HepG2 (cell line): ENCODE measurements around the gene IARS2. TPM values are rescaled to one million over a fixed set of nuclear protein-coding genes. Genes with fewer than 3 reads are reported as not detected.

Experiments
- ADNP ChIP-seq: sonication (generic); formaldehyde crosslinking; IDR thresholded peaks from 2 replicates; pipeline ENCODE4 v1.4.0; 2020; ENCODE audit warnings: missing genetic modification reagents
- ARID3A ChIP-seq: IDR thresholded peaks from 2 replicates; pipeline ENCODE4 v1.6.1; 2012; ENCODE audit warnings: low read depth, low read length, improper control_type of control experiment
- CBFB ChIP-seq: sonication (generic); formaldehyde crosslinking; IDR thresholded peaks from 2 replicates; pipeline ENCODE4 v1.4.0; 2020; ENCODE audit warnings: missing genetic modification reagents
- FOXK1 ChIP-seq: sonication (generic); formaldehyde crosslinking; IDR thresholded peaks from 2 replicates; pipeline ENCODE4 v1.4.0; 2020; ENCODE audit warnings: low read depth, missing genetic modification reagents, borderline replicate concordance
- NR2F6 ChIP-seq, 2 experiments: IDR thresholded peaks; 2 replicates each; pipeline ENCODE4 v1.6.1; 2016; ENCODE audit warnings: antibody characterized with exemption in 1 of 2, mild to moderate bottlenecking in 1 of 2
- RARA ChIP-seq: IDR thresholded peaks from 2 replicates; pipeline ENCODE4 v1.6.1; 2016; ENCODE audit warnings: missing genetic modification reagents, missing compliant biosample characterization
- SAFB2 ChIP-seq: sonication (generic); formaldehyde crosslinking; IDR thresholded peaks from 2 replicates; pipeline ENCODE4 v1.5.1; 2020; ENCODE audit warnings: missing genetic modification reagents, low read depth, mild to moderate bottlenecking, borderline replicate concordance
- SKI ChIP-seq: fragments of 450-650 bp; IDR thresholded peaks from one replicate; pipeline ENCODE4 v1.6.1; 2018; ENCODE audit warnings: mild to moderate bottlenecking; ENCODE audit not compliant: partially characterized antibody
- SMAD3 ChIP-seq: sonication (generic); formaldehyde crosslinking; IDR thresholded peaks from 2 replicates; pipeline ENCODE4 v1.4.0; 2020; ENCODE audit warnings: missing genetic modification reagents
- SMAD9 ChIP-seq: sonication (generic); formaldehyde crosslinking; IDR thresholded peaks from 2 replicates; pipeline ENCODE4 v1.5.1; 2020; ENCODE audit warnings: mild to moderate bottlenecking, missing genetic modification reagents
- SOX13 ChIP-seq, 3 experiments: fragments of 450-650 bp in 1 of 3; sonication (generic) in 1 of 3; formaldehyde crosslinking in 1 of 3; IDR thresholded peaks in 2 of 3; conservative IDR thresholded peaks in 1 of 3; 2 replicates each; pipeline versions ENCODE4 v1.5.0 to v1.6.1; 2016 to 2020; ENCODE audit warnings: antibody characterized with exemption in 1 of 3, mild to moderate bottlenecking in 1 of 3, missing compliant biosample characterization in 1 of 3, missing genetic modification reagents in 1 of 3, moderate library complexity in 1 of 3
- TEAD2 ChIP-seq: sonication (generic); formaldehyde crosslinking; IDR thresholded peaks from 2 replicates; pipeline ENCODE4 v1.9.0; 2021; ENCODE audit warnings: missing genetic modification reagents
- ZBTB26 ChIP-seq: IDR thresholded peaks from 2 replicates; pipeline ENCODE4 v1.6.1; 2016; ENCODE audit warnings: missing compliant biosample characterization, missing genetic modification reagents, borderline replicate concordance
- ZBTB42 ChIP-seq: sonication (generic); formaldehyde crosslinking; IDR thresholded peaks from 2 replicates; pipeline ENCODE4 v1.5.0; 2020; ENCODE audit warnings: mild to moderate bottlenecking, missing genetic modification reagents
- ZFP90 ChIP-seq: sonication (generic); formaldehyde crosslinking; IDR thresholded peaks from 2 replicates; pipeline ENCODE4 v1.8.0; 2022; ENCODE audit warnings: missing genetic modification reagents, mild to moderate bottlenecking, inconsistent platforms, borderline replicate concordance
- ZNF3 ChIP-seq: IDR thresholded peaks from 2 replicates; pipeline ENCODE4 v1.7.0; 2017; ENCODE audit warnings: inconsistent platforms
- ZNF329 ChIP-seq: sonication (generic); formaldehyde crosslinking; IDR thresholded peaks from 2 replicates; pipeline ENCODE4 v1.9.0; 2021; ENCODE audit warnings: low read depth, mild to moderate bottlenecking, missing genetic modification reagents
- ZNF335 ChIP-seq: sonication (generic); formaldehyde crosslinking; IDR thresholded peaks from 2 replicates; pipeline ENCODE4 v1.4.0; 2020; ENCODE audit warnings: missing genetic modification reagents
- polyA plus RNA-seq, 8 experiments: library from polyadenylated mRNA; depleted of rRNA in 3 of 8; stranded (reverse) in 7 of 8; unstranded in 1 of 8; fragments of >200 nt; fragmentation: Illumina TruSeq in 4 of 8; extraction: Trizol in 4 of 8; gene quantifications; 2 replicates each; pipeline versions ENCODE4 v1.2.1 to v1.2.3, GENCODE V29; 2011 to 2016; ENCODE audit warnings: low read depth in 4 of 8, missing spikeins in 1 of 8, mixed read lengths in 1 of 8; ENCODE audit not compliant: insufficient read depth in 1 of 8
- total RNA-seq, 5 experiments: library from RNA; depleted of rRNA; stranded (reverse); fragments of >200 nt; fragmentation: Illumina TruSeq; extraction: Trizol; gene quantifications; 2 replicates each; pipeline ENCODE4 v1.2.3, GENCODE V29; 2016; ENCODE audit warnings: low read depth in 1 of 5
- TF ChIP-seq, protein P1 (sequence below): sonication (generic); formaldehyde crosslinking; IDR thresholded peaks from 2 replicates; pipeline ENCODE4 v1.9.0; 2021; ENCODE audit warnings: mild to moderate bottlenecking, missing genetic modification reagents

IARS2 gene
- total and polyA plus RNA-seq, 2 of the 13 experiments (the other 11 are each of a cell fraction or from before 2014, with no cell fraction given), result 28.6 to 122 TPM

- peak; percentile 71; the same call in 1 of the 2 replicates for TF ChIP-seq ZBTB26 (CRISPR knock-in tag)
- peak; percentile 87; the same call in 1 of the 2 replicates for TF ChIP-seq SAFB2 (CRISPR knock-in tag)
- no peak for TF ChIP-seq TEAD2 (CRISPR knock-in tag)
- TF ChIP-seq CBFB (CRISPR knock-in tag), result peak; percentile 94; the same call in 1 of the 2 replicates
- TF ChIP-seq SMAD3 (CRISPR knock-in tag), result no peak; the same call in 1 of the 2 replicates
- no peak for TF ChIP-seq SOX13 (IDR thresholded peaks at IDR 0.05)
- no peak; a peak in 1 of 4 replicates for TF ChIP-seq SOX13 (CRISPR knock-in tag; conservative IDR thresholded peaks at IDR 0.05 in 1 of 2, IDR thresholded peaks at IDR 0.05 in 1 of 2)
- TF ChIP-seq ZBTB42 (CRISPR knock-in tag), result no peak
- peak; percentile 76 for TF ChIP-seq SKI
- TF ChIP-seq, protein P1, sequence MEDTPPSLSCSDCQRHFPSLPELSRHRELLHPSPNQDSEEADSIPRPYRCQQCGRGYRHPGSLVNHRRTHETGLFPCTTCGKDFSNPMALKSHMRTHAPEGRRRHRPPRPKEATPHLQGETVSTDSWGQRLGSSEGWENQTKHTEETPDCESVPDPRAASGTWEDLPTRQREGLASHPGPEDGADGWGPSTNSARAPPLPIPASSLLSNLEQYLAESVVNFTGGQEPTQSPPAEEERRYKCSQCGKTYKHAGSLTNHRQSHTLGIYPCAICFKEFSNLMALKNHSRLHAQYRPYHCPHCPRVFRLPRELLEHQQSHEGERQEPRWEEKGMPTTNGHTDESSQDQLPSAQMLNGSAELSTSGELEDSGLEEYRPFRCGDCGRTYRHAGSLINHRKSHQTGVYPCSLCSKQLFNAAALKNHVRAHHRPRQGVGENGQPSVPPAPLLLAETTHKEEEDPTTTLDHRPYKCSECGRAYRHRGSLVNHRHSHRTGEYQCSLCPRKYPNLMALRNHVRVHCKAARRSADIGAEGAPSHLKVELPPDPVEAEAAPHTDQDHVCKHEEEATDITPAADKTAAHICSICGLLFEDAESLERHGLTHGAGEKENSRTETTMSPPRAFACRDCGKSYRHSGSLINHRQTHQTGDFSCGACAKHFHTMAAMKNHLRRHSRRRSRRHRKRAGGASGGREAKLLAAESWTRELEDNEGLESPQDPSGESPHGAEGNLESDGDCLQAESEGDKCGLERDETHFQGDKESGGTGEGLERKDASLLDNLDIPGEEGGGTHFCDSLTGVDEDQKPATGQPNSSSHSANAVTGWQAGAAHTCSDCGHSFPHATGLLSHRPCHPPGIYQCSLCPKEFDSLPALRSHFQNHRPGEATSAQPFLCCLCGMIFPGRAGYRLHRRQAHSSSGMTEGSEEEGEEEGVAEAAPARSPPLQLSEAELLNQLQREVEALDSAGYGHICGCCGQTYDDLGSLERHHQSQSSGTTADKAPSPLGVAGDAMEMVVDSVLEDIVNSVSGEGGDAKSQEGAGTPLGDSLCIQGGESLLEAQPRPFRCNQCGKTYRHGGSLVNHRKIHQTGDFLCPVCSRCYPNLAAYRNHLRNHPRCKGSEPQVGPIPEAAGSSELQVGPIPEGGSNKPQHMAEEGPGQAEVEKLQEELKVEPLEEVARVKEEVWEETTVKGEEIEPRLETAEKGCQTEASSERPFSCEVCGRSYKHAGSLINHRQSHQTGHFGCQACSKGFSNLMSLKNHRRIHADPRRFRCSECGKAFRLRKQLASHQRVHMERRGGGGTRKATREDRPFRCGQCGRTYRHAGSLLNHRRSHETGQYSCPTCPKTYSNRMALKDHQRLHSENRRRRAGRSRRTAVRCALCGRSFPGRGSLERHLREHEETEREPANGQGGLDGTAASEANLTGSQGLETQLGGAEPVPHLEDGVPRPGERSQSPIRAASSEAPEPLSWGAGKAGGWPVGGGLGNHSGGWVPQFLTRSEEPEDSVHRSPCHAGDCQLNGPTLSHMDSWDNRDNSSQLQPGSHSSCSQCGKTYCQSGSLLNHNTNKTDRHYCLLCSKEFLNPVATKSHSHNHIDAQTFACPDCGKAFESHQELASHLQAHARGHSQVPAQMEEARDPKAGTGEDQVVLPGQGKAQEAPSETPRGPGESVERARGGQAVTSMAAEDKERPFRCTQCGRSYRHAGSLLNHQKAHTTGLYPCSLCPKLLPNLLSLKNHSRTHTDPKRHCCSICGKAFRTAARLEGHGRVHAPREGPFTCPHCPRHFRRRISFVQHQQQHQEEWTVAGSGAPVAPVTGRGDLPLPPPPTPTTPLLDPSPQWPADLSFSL (CRISPR knock-in tag), result no peak
- no peak for TF ChIP-seq ZNF3 (CRISPR knock-in tag)
- TF ChIP-seq ZNF329 (CRISPR knock-in tag), result peak; percentile 91
- no peak for TF ChIP-seq NR2F6 (IDR thresholded peaks at IDR 0.05)
- TF ChIP-seq NR2F6 (CRISPR knock-in tag; IDR thresholded peaks at IDR 0.05), result peak; percentile 52; the same call in 1 of the 2 replicates
- TF ChIP-seq ADNP (CRISPR knock-in tag), result no peak
- TF ChIP-seq ARID3A, result 0 out of 2 replicates have a peak, but pooled peaks have one; percentile 29
- TF ChIP-seq RARA (CRISPR knock-in tag), result peak; percentile 45
- no peak for TF ChIP-seq SMAD9 (CRISPR knock-in tag)
- peak; percentile 69; the same call in 1 of the 2 replicates for TF ChIP-seq ZNF335
- no peak; the same call in 1 of the 2 replicates for TF ChIP-seq ZFP90 (CRISPR knock-in tag)
- TF ChIP-seq FOXK1 (CRISPR knock-in tag), result peak; percentile 90; the same call in 1 of the 2 replicates
Measured at GRCh38 chr1:220046052-220046930, 47.6 kb upstream of the IARS2 start, which contains the start of gene EPRS1 (continued).
